NCI-H345 treated with DMSO at 0.1 percent for 48 hours (cell line): Measurements from ENCODE around the gene MMP10.

Source experiments
- DNase-seq: peaks from one replicate; lab custom pipeline; 2025; ENCODE audit not compliant: unreplicated experiment; lab: John Stamatoyannopoulos, UW

The MMP10 gene

DNA sequence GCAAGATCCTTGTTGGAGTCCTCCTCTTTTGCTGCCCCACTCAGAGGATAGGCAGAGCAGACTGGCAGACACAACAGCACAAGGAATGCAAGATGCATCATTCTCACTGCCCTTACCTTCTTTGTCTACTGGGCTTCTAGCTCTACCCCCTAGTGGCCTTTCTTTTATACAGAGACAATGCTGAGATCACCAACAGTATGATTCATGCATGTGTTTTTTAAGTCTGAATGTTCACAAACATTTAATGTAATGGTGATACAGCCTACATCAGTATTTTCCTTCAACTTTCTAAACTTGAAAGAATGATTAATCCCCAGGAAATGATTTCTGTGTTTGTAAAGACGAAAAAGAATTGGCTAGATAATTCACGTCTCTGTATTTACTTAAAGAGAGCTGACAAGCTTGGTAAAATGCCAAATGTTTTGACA lies at the start of gene MMP10:
Gene MMP10, minus strand, starts transcription at position 138 of the 428 bp plus-strand sequence. Its CDS starts 37 bp downstream, at position 101.
- peak; percentile 63 for DNase-seq

DNA sequence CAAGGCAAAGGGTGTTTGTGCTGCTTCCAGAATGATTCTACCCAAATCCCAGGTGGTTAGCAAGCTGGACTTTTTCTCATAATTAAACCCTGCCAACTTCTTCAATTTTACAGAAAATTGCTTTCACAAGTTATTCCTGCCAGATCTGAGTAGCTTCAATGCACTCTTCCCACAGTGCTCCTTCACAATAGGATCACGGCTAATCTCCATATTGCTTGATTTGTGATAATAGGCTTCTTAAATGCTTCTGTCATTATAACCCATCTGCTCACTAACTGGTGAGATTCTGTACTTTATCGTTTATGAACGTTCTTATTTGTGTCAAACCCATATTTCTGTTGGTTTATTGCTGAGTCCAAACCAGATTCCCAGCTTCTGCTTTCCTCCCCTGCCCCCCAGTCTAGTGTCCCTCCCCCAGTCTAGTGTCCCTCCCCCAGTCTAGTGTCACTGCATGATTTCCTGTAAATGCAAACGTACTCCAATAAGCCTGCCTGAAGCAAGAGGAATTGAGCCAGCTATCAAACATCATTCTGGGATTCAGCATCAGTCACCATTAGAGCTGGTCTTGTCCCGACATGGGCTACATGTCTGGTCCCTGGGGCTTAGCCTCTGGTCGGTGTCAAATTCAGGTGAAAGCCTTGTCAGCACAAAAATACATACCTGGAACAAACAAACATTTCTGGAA lies 49.0 kb upstream of the MMP10 start:
- DNase-seq: no peak

DNA sequence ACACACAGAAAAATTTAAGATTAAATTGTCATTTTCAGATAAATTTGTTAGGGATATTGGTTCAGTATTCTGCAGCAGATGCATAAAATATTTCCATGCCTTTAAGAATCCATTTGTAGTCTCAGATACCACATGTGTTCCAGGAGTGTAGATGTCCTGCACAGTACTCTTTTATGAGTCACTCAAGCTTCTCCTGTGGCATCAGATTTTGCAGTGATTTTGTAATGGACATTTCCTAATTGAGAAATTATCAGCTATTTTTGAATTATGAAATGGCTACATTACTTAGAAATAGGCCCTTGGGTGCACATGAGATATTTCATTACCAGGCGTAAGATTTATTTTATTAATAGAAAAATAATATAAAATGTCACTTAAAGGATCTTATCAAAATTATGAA lies 44.1 kb upstream of the MMP10 start:
- DNase-seq: no peak

GRCh38 chr11:102819491-102819890 lies 39.1 kb upstream of the MMP10 start:
- no peak for DNase-seq

GRCh38 chr11:102813484-102813883 lies 33.1 kb upstream of the MMP10 start:
- DNase-seq: no peak

- DNase-seq: no peak
Observed at GRCh38 chr11:102812188-102812587, 31.8 kb upstream of the MMP10 start.

GRCh38 chr11:102810950-102811660 lies 30.7 kb upstream of the MMP10 start:
- peak; percentile 36 for DNase-seq

GRCh38 chr11:102809971-102810370 lies 29.5 kb upstream of the MMP10 start:
- no peak for DNase-seq

- no peak for DNase-seq
Observed at GRCh38 chr11:102807921-102808320, 27.5 kb upstream of the MMP10 start.

GRCh38 chr11:102806296-102806695 lies 25.9 kb upstream of the MMP10 start:
- DNase-seq: no peak

- DNase-seq: no peak
Observed at GRCh38 chr11:102802341-102802740, 21.9 kb upstream of the MMP10 start.

- no peak for DNase-seq
Observed at GRCh38 chr11:102800767-102801166, 20.3 kb upstream of the MMP10 start.

DNA sequence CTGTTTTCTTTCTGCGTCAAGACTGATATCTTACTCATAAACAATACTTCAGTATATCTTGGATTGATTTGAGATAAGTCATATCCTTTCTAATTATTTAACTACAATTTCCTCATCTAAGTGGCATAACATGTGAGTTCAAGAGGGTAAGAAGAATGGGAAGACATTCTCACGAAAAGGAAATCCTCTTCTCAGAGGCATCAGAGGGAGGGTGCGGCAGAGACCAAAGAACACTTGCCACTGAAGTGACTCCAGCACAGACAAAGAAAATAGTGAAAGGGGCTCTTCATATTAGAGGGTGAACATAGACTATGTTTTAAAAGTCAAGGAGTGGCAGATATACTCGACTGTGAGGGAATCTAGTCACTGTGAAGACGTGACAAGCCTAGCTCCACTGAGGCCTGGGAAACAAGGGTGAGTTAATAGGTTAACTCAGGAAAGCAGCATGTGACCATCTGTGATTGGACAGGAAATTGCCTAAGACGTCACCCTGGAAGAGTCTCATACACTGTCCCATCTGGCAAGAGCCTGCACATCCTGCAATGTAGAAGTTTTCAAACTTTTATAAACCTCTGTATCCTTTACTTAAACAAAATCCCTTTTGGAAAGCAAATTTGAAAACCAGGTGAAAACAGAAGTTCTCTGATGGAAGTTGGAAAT lies 19.4 kb upstream of the MMP10 start:
- no peak for DNase-seq

GRCh38 chr11:102798012-102798746 lies 17.8 kb upstream of the MMP10 start, which contains the start of gene MMP1:
Gene MMP1 (minus strand): TSS chr11:102798160. CDS start chr11:102798092, 68 bp downstream.
- DNase-seq: no peak

DNA sequence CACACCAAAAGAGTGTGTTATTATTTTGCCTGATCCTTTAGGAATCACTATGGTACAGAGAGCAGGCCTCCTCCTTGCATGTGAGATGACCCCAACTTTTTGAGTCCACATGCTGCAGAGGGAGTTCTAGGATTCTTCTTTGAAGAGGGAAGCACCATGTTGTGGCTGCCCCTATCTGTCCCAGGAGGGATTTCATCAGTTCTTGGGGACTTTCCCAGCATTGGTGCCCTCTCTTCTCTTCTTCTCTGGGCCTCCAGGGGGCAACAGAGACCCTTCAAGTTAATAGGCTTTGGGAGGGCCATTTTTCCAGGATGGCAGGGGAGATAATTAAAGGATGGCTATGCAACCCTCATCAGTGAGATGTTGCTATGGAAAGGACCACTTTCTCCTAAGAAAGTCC lies 14.0 kb upstream of the MMP10 start:
- DNase-seq: no peak

DNA sequence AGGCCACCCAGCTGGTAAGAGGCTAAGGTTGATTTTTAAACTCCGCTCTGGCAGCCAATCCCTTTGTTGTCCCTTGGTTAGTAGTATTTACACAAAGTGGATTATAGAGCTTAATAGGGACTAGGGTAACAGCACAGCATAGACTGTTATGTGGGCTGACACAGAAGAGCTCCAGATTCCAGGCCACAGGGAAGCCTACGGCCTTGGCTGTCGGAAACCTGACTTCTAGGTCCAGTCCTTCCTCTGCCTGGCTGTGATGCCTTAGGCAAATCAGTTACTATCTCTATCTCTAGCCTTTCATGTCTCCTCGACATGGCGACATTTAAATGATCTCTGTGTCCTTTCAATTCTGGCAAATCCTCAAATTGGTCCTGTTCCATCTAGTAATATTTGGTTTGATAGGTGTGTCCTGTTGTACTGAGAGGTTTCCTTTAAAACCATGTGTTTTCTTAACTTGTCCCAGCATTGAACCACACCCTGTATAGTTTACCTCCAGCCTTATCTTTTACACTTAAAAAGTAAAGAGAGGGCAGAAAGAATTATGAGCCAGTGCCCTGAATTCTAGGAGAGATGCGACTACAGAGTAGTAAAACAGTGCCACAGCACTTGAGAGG lies 13.4 kb upstream of the MMP10 start:
- no peak for DNase-seq

DNA sequence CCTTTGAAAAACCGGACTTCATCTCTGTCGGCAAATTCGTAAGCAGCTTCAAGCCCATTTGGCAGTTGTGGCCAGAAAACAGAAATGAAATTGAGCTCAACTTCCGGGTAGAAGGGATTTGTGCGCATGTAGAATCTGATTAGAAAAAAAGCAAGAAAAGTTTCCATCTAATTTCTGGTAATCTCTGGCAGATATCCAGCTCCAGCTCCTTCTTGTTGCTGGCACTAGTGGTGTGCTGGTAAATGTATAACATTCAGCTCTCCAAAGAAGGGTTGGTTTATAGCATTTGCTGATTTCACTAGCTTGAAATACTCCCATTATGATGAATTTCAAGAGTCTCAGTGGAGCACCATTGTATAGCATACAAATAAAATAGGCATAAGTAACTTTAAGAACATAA lies 12.2 kb upstream of the MMP10 start:
- no peak for DNase-seq

DNA sequence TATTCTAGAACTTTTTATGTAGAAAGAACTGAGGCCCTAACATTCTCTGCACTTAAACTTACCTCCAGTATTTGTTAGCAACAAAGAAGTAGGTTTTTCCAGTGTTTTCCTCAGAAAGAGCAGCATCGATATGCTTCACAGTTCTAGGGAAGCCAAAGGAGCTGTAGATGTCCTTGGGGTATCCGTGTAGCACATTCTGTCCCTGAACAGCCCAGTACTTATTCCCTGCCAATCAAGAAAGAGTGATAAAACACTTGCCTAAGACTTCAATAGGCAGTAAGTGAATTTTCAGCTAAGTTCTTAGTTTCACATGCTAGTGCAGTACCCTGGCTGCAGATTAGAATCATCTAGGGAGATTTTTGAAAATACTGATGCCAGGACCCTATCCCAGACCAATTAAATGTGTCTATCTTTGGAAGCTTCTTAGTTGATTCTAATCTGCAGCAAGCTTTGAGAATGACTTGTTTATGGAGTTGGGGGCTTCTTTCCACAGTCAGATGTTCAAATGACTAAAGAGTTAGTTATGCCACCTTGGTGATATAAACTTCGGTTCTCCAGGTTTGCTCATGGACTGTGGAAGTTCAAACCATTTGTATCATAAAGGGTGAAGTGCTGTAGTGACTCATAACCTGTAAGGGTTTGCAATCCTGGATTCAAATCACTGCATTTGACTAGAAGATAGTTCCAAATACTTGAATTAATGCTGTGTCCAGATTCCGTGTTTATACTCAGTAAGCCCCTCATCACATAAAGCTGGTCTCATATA lies 11.0 kb upstream of the MMP10 start:
- no peak for DNase-seq

- DNase-seq: no peak
Observed at GRCh38 chr11:102788334-102788995, 8.0 kb upstream of the MMP10 start.

- DNase-seq: no peak
Observed at GRCh38 chr11:102784380-102784779, 4.0 kb upstream of the MMP10 start.
